ENCODE results near the gene LRRC8B.
"Not testable (repeated sequence)": the region's sequence is repeated elsewhere in the genome, so short reads cannot be mapped to it uniquely, and the experiment has no call there.

The LRRC8B gene

DNA sequence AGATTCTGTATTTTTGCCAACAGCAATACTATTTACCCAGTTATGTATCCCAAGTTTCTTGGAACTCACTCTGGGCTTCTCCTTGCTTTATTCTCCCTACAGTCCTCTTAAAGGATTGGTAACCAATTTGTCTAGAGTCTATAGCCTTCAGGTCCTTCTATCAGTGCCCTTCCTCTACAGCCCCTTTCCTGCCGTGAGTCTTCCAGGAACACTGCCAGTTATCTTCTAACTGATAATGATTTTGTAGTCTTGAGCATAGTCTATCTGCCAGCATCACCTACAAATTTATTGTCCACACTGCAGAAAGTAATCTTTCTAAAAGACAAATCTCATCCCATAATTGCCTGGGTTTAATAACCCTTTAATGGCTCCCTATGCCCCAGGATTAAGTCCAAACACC lies 8.2 kb downstream of the LRRC8B start:
- peaks cover 62% of the 10 kb centered on the region for H3K4me1 Mint-ChIP-seq
- DNase-seq (ENCODE audit: low spot score in 2 of 2) (no peak), ATAC-seq (no peak)
- H3K4me3 Mint-ChIP-seq = peak overlapping the region; percentile 24
- peaks cover 32% of the 10 kb centered on the region for H3K36me3 Mint-ChIP-seq
- peaks cover 4% of the 10 kb centered on the region for H3K9me3 Mint-ChIP-seq
- peak overlapping the region; percentile 71 for H3K27ac Mint-ChIP-seq

DNA sequence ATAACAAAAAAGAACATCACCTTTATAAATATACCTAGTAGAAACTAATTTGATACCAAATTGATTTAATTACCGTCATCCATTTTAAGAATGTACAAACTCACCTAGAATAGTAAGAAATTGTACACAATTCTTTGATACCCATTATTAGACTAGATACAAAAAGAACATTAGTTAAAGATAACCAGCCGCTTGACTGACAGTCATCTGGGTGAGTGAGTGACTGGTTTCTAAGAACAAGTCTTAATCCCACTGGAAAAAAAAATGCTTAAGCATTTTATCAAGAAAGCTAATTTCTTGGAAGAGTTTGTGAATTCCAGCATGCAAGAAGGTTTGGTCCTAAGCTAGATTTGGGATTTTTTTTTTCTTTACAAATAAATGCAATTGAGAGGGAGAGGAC lies 10.9 kb downstream of the LRRC8B start:
- ATAC-seq (no peak), DNase-seq (ENCODE audit: low spot score in 2 of 2) (no peak)
- peak overlapping the region; percentile 29 for H3K4me3 Mint-ChIP-seq
- peak overlapping the region; percentile 90 for H3K27ac Mint-ChIP-seq
- H3K4me1 Mint-ChIP-seq = peaks cover 75% of the 10 kb centered on the region
- peaks cover 57% of the 10 kb centered on the region for H3K36me3 Mint-ChIP-seq
- peaks cover 4% of the 10 kb centered on the region for H3K9me3 Mint-ChIP-seq

DNA sequence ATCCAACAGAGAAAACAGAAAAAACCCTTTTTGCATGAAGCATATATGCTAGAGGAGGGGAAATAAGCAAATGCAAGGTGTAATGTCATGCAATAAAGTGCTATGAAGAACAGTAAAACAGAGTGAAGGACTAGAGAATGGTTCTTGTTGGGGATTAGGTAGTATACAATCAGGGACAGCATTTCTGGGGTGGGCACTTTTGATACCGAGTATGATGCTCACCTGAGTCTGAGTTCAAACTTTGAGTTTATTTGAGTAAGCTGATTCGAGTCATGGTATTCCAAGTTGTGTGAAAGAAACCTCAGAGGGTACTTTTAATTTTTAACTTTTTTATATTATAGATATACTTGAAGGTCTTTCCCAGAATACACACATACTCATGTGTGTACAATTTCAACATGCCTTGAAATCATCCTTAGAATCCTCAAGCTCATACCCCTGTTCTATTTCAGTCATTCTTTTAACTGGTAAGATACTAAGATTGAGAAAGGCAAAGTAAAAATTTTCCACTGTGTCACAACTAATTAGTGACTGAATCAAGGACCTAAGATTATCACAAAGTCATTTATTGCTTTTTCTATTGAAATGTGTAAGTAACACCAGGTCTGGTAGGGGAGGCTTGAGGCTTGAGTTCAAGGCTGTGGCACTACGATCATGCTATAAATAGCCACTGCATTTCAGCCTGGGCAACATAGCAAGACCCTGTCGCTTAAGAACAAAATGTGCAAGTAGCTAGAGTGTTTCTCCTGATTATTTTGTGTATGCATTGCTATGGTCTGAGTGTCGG lies 12.1 kb downstream of the LRRC8B start:
- peaks cover 70% of the 10 kb centered on the region for H3K4me1 Mint-ChIP-seq
- no peak for DNase-seq (ENCODE audit: low spot score in 2 of 2)

DNA sequence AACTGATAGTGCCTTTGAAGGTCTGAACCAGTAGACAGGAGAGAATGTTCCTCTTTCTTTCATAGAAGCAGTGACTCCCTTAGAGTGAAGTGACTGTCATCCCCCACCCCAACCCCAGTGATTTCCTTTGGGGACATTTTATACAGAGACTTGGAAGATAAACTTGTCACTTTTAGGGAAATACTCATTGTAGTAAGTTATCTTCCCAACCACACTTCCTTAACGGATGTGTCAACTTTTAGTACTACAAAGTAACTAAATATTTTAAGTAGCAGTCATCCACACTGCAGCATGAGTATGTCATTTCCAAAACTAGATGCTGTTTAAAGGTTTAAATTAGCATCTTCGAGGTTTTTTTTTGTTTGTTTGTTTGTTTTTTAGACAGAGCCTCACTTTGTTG lies 13.7 kb downstream of the LRRC8B start:
- Mint-ChIP-seq H3K4me1 (peaks cover 54% of the 10 kb centered on the region), H3K9me3 (no peaks in the 10 kb centered on the region), H3K36me3 (peaks cover 81% of the 10 kb centered on the region), H3K27ac (peak overlapping the region; percentile 79), H3K4me3 (peak overlapping the region; percentile 10)
- no peak for ATAC-seq
- no peak for DNase-seq (ENCODE audit: low spot score in 2 of 2)

More for the DNA sequence above, 12.1 kb downstream of the LRRC8B start:
- peaks cover 66% of the 10 kb centered on the region for H3K36me3 Mint-ChIP-seq
- peak overlapping the region; percentile 29 for H3K4me3 Mint-ChIP-seq
- peak overlapping the region; percentile 90 for H3K27ac Mint-ChIP-seq
- peaks cover 4% of the 10 kb centered on the region for H3K9me3 Mint-ChIP-seq
- peak; percentile 91 for ATAC-seq

DNA sequence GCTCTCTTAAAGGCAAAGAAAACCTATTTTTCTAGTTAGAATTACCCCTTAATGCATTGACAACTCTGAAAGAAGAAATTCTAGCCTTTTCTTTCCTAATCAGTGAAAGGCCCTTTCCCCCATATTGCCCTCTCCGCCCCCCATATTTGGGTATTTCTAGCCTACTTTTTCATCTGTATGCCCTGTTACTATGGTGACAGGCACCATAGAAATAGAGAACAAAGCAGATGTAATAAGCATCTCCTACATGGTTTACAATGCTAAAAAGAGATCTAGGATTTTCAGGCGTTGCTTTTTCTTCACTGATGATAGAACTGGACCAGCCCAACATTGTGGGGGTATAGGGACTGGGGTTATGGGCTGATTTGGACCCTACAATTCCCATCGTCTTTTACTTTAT lies 14.5 kb downstream of the LRRC8B start:
- H3K27ac Mint-ChIP-seq = peak overlapping the region; percentile 79

DNA sequence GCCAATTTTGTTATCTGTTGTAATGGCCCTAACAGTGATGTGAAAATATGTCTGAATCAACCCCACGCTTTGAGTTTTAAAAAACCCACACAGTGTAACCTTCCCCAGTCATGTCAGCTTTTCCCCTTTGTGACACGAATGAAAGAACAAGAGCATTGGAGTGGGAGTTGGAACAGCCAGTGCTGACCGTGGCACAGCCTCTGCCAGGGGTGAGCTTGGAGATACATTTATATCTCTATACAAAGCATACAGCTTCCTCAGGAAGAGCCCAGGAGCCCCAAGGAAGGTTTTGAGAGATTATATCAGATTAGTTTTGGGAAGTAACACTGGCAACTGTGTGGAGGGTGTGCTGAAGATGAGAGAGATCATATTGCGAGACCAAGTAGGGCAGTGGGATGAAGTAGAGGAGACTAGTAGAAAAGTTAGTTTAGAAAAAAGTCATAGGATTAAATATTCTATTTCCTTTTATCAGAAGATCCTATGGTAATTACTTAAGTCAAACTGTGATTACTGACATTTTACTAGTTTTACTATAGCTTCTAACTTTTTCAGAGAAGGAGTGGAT lies 15.9 kb downstream of the LRRC8B start:
- Mint-ChIP-seq H3K4me3 (peak overlapping the region; percentile 58), H3K36me3 (peaks cover 68% of the 10 kb centered on the region), H3K27ac (peak overlapping the region; percentile 86), H3K9me3 (no peaks in the 10 kb centered on the region), H3K4me1 (peaks cover 60% of the 10 kb centered on the region)
- ATAC-seq (peak; percentile 68), DNase-seq (ENCODE audit: low spot score in 2 of 2) (no peak)

More for the DNA sequence above, 14.5 kb downstream of the LRRC8B start:
- ATAC-seq (no peak), DNase-seq (ENCODE audit: low spot score in 2 of 2) (no peak)
- H3K36me3 Mint-ChIP-seq = peaks cover 79% of the 10 kb centered on the region
- peaks cover 52% of the 10 kb centered on the region for H3K4me1 Mint-ChIP-seq
- H3K4me3 Mint-ChIP-seq = no peak overlapping the region
- H3K9me3 Mint-ChIP-seq = no peaks in the 10 kb centered on the region

DNA sequence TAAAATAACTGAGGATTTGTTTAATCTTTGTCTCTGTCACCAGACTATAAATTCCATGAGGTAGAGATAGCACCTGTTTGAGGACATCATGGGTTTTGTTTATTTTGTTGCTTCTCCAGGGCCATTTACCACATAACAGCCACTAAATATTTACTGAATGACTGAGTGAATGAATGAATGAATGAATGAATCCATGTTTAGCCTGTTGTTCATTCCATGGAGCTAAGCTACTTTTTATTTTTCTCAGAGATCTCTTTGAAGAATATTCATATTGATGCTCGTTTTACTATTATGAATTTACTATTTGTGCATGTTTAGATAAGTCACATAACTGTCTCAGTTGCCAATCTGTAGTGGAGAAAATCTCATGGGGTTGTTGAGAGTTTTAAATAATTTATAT lies 17.7 kb downstream of the LRRC8B start:
- peaks cover 54% of the 10 kb centered on the region for H3K4me1 Mint-ChIP-seq
- peaks cover 71% of the 10 kb centered on the region for H3K36me3 Mint-ChIP-seq
- no peak overlapping the region for H3K4me3 Mint-ChIP-seq
- H3K9me3 Mint-ChIP-seq = no peaks in the 10 kb centered on the region
- H3K27ac Mint-ChIP-seq = no peak overlapping the region
- ATAC-seq = no peak
- no peak for DNase-seq (ENCODE audit: low spot score in 2 of 2)

DNA sequence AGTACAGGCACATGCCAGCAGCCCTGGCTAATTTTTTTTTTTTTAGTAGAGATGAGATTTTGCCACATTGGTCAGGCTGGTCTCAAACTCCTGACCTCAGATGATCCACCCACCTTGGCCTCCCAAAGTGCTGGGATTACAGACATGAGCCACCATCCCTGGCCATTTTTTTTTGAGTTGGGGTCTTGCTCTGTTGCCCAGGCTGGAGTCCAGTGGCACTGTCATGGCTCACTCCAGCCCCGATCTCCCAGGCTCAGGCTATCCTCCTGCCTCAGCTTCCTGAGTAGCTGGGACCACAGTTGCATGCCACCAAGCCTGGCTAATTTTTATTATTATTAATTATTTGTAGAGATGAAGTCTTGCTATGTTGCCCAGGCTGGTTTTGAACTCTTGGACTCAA lies 19.0 kb downstream of the LRRC8B start:
- not testable (repeated sequence) for H3K9me3 Mint-ChIP-seq; DNase-seq (ENCODE audit: low spot score in 2 of 2); ATAC-seq
- H3K27ac Mint-ChIP-seq = peak overlapping the region; percentile 66
- H3K4me1 Mint-ChIP-seq = peaks cover 50% of the 10 kb centered on the region
- peaks cover 59% of the 10 kb centered on the region for H3K36me3 Mint-ChIP-seq
- H3K4me3 Mint-ChIP-seq = peak overlapping the region; percentile 7

DNA sequence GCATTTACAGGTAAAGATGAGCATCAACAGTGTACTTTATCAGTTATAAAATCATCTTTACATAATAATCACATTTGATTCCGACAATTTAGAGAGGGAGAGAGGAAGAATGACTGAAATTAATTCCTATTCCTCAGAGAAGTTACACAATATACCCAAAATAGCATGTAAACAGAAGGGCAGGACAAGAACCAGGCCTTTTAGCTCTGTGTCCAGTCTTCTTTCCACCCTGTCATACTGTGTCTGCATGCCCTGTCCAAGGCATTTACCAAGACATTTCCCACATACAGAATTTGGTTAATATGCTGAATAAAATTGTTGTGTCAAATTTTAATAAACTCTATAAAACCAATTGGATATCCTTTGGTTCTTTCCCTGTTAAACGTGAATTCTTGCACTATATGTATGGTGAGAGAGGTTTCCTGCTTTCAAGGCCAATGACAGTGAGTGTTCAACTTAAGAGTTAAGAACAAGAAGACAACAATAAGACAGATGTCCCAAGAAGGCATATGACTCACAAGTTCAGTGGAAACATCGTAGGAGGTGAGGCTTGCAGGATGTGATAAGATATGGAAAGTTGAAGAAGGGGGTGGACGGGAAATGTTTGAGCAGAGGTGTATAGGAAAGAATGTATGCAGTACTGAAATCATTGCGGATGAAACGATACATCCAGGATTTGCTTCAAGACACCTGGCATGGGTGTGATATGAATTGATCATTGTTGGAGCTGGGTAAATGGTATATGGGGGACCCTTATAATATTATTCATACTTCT lies 20.8 kb downstream of the LRRC8B start:
- peak; percentile 87 for ATAC-seq
- H3K36me3 Mint-ChIP-seq = peaks cover 51% of the 10 kb centered on the region

DNA sequence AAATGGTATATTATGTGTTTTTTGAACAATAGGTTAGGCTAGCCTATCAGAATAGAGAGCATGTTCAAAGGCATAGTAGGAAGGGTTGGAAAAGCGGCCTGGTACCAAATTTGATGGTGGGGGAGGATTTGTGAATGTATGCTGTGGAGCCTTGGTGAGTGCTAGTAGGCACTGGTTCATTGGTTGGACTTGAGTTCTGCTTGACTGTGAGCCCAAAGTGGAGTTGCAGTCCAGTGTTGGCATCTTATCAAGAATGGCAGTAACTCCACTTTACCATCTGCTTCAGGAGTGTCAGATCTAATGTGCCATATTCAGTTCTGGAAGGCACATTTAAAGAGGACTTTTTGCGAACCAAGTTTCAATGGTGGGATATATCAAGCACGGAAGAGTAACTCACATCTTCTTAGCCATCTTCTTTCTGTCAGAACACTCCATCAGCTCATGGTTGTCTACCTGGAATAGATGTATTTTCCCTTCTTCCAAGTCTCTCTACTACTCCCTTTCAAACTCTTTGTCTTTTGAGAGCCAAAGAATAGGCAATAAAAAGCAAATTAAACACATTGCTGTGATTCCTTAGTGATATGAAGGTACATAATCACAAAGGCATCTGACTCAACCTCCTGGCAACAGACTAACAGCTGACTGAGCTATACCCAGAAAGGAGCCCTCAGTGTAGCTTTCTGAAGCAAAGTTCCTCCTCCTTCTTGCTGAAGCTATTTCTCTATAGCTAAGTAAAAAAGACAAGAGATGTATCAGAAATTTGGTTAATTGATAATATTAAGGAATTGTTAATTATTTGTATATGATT lies 21.7 kb downstream of the LRRC8B start:
- no peak for DNase-seq (ENCODE audit: low spot score in 2 of 2)
- Mint-ChIP-seq H3K4me1 (peaks cover 54% of the 10 kb centered on the region), H3K9me3 (no peaks in the 10 kb centered on the region), H3K4me3 (peak overlapping the region; percentile 7), H3K36me3 (peaks cover 51% of the 10 kb centered on the region), H3K27ac (peak overlapping the region; percentile 66)
- ATAC-seq = peak; percentile 71

More for the DNA sequence above, 20.8 kb downstream of the LRRC8B start:
- peak overlapping the region; percentile 66 for H3K27ac Mint-ChIP-seq
- no peaks in the 10 kb centered on the region for H3K9me3 Mint-ChIP-seq
- peak overlapping the region; percentile 7 for H3K4me3 Mint-ChIP-seq
- peaks cover 54% of the 10 kb centered on the region for H3K4me1 Mint-ChIP-seq
- DNase-seq (ENCODE audit: low spot score in 2 of 2) = peak; percentile 16 to 71

DNA sequence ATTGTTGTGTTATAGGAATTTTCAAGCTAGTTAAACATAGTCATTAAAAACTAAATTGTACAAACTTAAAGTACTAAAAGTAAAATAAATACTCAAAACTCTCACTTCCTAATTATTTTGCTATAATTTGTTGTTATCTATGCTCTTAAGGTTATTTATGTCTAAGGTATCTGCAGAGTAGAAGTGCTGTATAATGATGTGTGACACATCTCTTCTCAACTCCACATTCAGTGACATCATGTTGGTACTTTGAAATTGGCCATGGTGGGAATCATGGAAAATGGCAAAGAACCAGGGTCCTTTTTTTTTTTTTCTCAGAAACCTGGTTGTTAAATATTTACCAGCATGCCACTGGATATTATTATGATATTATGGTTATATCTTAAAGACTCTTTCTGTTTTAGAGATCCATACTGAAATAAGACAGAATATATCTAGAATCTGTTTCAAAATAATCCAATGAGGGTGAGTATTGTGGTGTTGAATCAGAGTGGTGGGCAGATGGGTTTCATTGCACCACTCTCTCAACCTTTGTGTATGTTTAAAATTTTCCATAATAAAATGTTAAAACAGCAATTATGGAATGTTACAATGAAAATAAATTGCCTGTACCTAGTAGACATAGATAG lies 22.4 kb downstream of the LRRC8B start:
- no peak for DNase-seq (ENCODE audit: low spot score in 2 of 2)
- peak overlapping the region; percentile 66 for H3K27ac Mint-ChIP-seq
- peak overlapping the region; percentile 7 for H3K4me3 Mint-ChIP-seq
- no peaks in the 10 kb centered on the region for H3K9me3 Mint-ChIP-seq
- ATAC-seq = peak; percentile 50
- H3K36me3 Mint-ChIP-seq = peaks cover 54% of the 10 kb centered on the region
- peaks cover 54% of the 10 kb centered on the region for H3K4me1 Mint-ChIP-seq

DNA sequence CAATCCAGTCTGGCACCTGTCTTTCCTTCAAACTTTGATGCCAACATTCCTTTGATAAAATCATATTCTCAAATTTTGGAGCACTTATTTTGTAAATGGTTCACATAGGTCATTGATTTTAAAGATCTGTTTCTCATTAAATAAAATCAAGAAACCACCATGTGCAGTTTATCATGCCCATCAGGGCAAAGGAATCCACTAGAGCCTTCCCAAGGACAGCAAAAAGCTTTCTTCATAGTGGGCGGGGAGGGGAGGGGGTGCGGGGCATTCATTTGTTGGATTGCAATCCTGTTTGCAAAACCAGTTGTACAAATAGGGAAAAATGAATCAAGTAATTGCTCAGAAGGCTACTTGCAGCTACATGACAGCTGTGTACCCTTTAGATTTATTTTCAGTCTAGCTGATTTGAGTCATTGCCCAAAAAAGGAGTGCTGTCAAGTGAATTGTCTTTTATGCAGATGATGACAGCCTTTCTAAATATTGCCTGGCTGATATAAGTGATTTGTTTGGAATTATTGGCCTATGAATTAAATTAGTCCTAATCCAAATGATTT lies 23.0 kb downstream of the LRRC8B start:
- no peak for DNase-seq (ENCODE audit: low spot score in 2 of 2)
- H3K4me3 Mint-ChIP-seq = peak overlapping the region; percentile 7
- H3K4me1 Mint-ChIP-seq = peaks cover 54% of the 10 kb centered on the region

DNA sequence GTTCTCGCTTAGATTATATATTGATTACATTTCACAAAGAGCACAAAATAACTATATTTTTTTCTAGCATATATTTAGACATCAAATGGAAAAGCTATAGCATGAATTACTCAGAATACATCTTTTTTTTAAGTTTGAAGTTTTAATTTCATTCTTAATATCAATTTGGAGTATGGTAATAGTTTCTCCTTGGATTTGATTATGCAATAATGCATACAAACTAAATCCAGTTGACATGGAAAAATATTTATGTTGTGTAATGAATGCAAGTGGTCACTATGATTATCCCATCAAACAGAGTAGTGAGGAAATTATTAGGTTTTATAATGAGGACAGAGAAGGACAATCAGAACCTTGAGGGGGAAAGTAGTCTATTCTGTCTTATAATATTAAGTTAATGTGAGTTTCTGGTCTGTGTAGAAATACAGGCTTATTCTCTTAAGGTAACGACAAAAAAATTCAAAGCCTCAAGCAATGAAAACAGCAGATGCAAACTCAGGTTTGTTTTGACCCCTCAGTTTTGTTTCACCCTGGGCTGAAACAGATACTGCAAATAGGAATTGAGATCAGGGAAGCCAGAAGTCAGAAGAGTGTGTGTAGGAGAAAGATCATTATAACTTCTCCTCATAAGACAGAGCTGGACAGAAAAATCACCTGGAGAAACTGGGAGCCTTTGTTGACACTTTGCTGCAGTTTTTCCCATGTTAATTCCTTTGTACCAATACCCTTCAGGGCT lies 23.7 kb downstream of the LRRC8B start:
- Mint-ChIP-seq H3K4me3 (peak overlapping the region; percentile 7), H3K9me3 (no peaks in the 10 kb centered on the region), H3K27ac (peak overlapping the region; percentile 66), H3K36me3 (peaks cover 54% of the 10 kb centered on the region), H3K4me1 (peaks cover 54% of the 10 kb centered on the region)
- ATAC-seq (no peak), DNase-seq (ENCODE audit: low spot score in 2 of 2) (no peak)

More for the DNA sequence above, 23.0 kb downstream of the LRRC8B start:
- Mint-ChIP-seq H3K36me3 (peaks cover 54% of the 10 kb centered on the region), H3K27ac (peak overlapping the region; percentile 66), H3K9me3 (no peaks in the 10 kb centered on the region)
- peak; percentile 77 for ATAC-seq

DNA sequence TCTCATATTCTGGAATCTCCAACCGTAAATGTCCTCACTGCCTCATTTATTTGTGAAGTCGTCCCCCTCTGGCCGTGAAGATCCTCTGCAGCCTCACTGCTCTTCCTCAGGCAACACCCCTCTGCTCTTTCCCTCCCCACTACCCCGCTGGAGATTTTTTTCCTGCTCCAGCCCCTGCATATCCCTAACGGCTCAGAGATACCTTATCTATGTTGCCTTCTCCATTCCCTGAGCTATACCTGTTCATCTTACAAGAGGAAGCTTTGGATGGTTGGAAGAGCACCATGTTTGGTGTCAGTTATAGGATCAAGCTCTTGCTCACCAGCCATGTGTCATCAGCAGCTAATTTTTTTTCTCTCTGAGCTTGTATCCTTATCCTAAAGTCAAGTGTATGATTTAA lies 26.4 kb downstream of the LRRC8B start:
- Mint-ChIP-seq H3K27ac (no peak overlapping the region), H3K4me1 (peaks cover 40% of the 10 kb centered on the region), H3K9me3 (no peaks in the 10 kb centered on the region), H3K4me3 (no peak overlapping the region), H3K36me3 (peaks cover 75% of the 10 kb centered on the region)
- no peak for ATAC-seq
- no peak for DNase-seq (ENCODE audit: low spot score in 2 of 2)
